PC-3 (cell line): ENCODE results near the gene FGB. TPM values are rescaled to one million over a fixed set of nuclear protein-coding genes. Genes with fewer than 3 reads are reported as not detected.
A peak's percentile ranks its signal among the peaks of the same experiment; 100 is the strongest.

ENCODE experiments used
- ATAC-seq: fragments of 200-7000 bp; cut with Tn5 transposase; 2 replicates; pipeline ENCODE4 v1.9.1; 2020; ENCODE audit warnings: mild to moderate bottlenecking, moderate library complexity
- BruUV-seq: library from RNA; stranded (reverse); fragments of 400-500 nt; replicated peaks from 2 replicates; lab custom pipeline; 2021; lab: Mats Ljungman, UMichigan
- CTCF ChIA-PET: fragments of 300-600 bp; sonication (Branson Sonifier 250); formaldehyde crosslinking; loops from one replicate; lab custom pipeline; 2022; ENCODE audit warnings: antibody characterized with exemption; lab: Charles Lee
- POLR2A ChIA-PET: fragments of 300-600 bp; sonication (Branson Sonifier 250); formaldehyde crosslinking; loops from one replicate; lab custom pipeline; 2022; ENCODE audit warnings: antibody characterized with exemption; ENCODE audit not compliant: unreplicated experiment; lab: Charles Lee
- DNase-seq: peaks from one replicate; pipeline ENCODE4 v3.0.0-alpha.2; 2015
- H2AFZ ChIP-seq: fragments of 300-600 bp; sonication (generic); 2 replicates; pipeline ENCODE4 v1.6.0; 2016; ENCODE audit warnings: antibody characterized with exemption, low read length
- H3F3A ChIP-seq: fragments of 300-600 bp; sonication (generic); one replicate; pipeline ENCODE4 v1.6.0; 2017; ENCODE audit warnings: antibody characterized with exemption, low read length, control low read depth, mild to moderate bottlenecking; ENCODE audit not compliant: unreplicated experiment
- H3K27ac ChIP-seq: fragments of 300-600 bp; sonication (generic); 2 replicates; pipeline ENCODE4 v1.5.1; 2016; ENCODE audit warnings: mild to moderate bottlenecking, low read length
- H3K27me3 ChIP-seq: fragments of 300-600 bp; sonication (generic); 2 replicates; pipeline ENCODE4 v1.6.1; 2016; ENCODE audit warnings: low read length, mixed read lengths
- H3K36me3 ChIP-seq: fragments of 300-600 bp; sonication (generic); 2 replicates; pipeline ENCODE4 v1.6.1; 2016; ENCODE audit warnings: low read depth, mixed run types, low read length, mixed read lengths
- H3K4me1 ChIP-seq: fragments of 300-600 bp; sonication (generic); 2 replicates; pipeline ENCODE4 v1.5.1; 2016; ENCODE audit warnings: low read length; ENCODE audit not compliant: insufficient read depth
- H3K4me2 ChIP-seq: fragments of 300-600 bp; sonication (generic); 2 replicates; pipeline ENCODE4 v1.6.0; 2016; ENCODE audit warnings: low read length
- H3K4me3 ChIP-seq: fragments of 300-600 bp; sonication (generic); 2 replicates; pipeline ENCODE4 v1.5.1; 2016; ENCODE audit warnings: mild to moderate bottlenecking, low read length, mixed read lengths
- H3K79me2 ChIP-seq: fragments of 300-600 bp; sonication (generic); 2 replicates; pipeline ENCODE4 v1.6.1; 2017; ENCODE audit warnings: low read length, mixed read lengths
- H3K9ac ChIP-seq: fragments of 300-600 bp; sonication (generic); 2 replicates; pipeline ENCODE4 v1.6.0; 2016; ENCODE audit warnings: mild to moderate bottlenecking, low read length
- H3K9me2 ChIP-seq: fragments of 300-600 bp; sonication (generic); replicated peaks from 2 replicates; pipeline ENCODE4 v1.6.1; 2016; ENCODE audit warnings: mixed run types, low read length, mixed read lengths
- H3K9me3 ChIP-seq: fragments of 300-600 bp; sonication (generic); 2 replicates; pipeline ENCODE4 v1.6.1; 2016; ENCODE audit warnings: low read length, mixed read lengths
- H4K20me1 ChIP-seq: fragments of 300-600 bp; sonication (generic); 2 replicates; pipeline ENCODE4 v1.6.1; 2016; ENCODE audit warnings: low read length, mixed read lengths
- EZH2 ChIP-seq: fragments of 300-600 bp; sonication (generic); IDR thresholded peaks from one replicate; pipeline ENCODE4 v1.6.1; 2017; ENCODE audit warnings: antibody characterized with exemption, mild to moderate bottlenecking, low read length; ENCODE audit not compliant: unreplicated experiment
- EZH2phosphoT487 ChIP-seq: fragments of 300-600 bp; sonication (generic); IDR thresholded peaks from 2 replicates; pipeline ENCODE4 v1.6.1; 2018; ENCODE audit warnings: mild to moderate bottlenecking, antibody characterized with exemption, low read length, borderline replicate concordance
- intact Hi-C: fragments of 100-400 bp; cut with micrococcal nuclease; formaldehyde crosslinking; loops from 2 replicates; pipeline ENCODE4 v1.9.0; 2023
- total RNA-seq: library from RNA; depleted of rRNA; stranded (reverse); fragments of >200 nt; gene quantifications from 2 replicates; pipeline ENCODE4 v1.2.3, GENCODE V29; 2014
- TF ChIP-seq, protein P1 (sequence below): fragments of 300-600 bp; sonication (generic); conservative IDR thresholded peaks from 2 replicates; pipeline ENCODE4 v1.5.1; 2017; ENCODE audit warnings: antibody characterized with exemption, low read depth, mild to moderate bottlenecking, low read length

Gene FGB
- total RNA-seq, 1 experiment from 2014 or later = 0.36 TPM

GRCh38 chr4:154597798-154598774 lies 35.3 kb downstream of the FGB start:
- no peak overlapping the region for H3K4me3 ChIP-seq
- no peak overlapping the region for H3K9ac ChIP-seq
- intact Hi-C loops = no loop called here
- H3K27ac ChIP-seq = no peak overlapping the region
- H3K79me2 ChIP-seq = no peaks in the 10 kb centered on the region
- DNase-seq = no peak
- ATAC-seq = no peak
- H3F3A ChIP-seq = no peaks in the 10 kb centered on the region
- ChIA-PET CTCF (no interaction called here), POLR2A (no interaction called here)
- H2AFZ ChIP-seq = no peak overlapping the region
- H4K20me1 ChIP-seq = no peaks in the 10 kb centered on the region
- no peaks in the 10 kb centered on the region for H3K36me3 ChIP-seq
- no TSS peak for BruUV-seq
- no peaks in the 10 kb centered on the region for H3K27me3 ChIP-seq
- H3K9me3 ChIP-seq = no peaks in the 10 kb centered on the region
- no peaks in the 10 kb centered on the region for H3K9me2 ChIP-seq
- no peak overlapping the region for H3K4me2 ChIP-seq
- peaks cover 24% of the 10 kb centered on the region for H3K4me1 ChIP-seq
- TF ChIP-seq EZH2phosphoT487 = no peak
- TF ChIP-seq EZH2 = no peak
- TF ChIP-seq, protein P1, sequence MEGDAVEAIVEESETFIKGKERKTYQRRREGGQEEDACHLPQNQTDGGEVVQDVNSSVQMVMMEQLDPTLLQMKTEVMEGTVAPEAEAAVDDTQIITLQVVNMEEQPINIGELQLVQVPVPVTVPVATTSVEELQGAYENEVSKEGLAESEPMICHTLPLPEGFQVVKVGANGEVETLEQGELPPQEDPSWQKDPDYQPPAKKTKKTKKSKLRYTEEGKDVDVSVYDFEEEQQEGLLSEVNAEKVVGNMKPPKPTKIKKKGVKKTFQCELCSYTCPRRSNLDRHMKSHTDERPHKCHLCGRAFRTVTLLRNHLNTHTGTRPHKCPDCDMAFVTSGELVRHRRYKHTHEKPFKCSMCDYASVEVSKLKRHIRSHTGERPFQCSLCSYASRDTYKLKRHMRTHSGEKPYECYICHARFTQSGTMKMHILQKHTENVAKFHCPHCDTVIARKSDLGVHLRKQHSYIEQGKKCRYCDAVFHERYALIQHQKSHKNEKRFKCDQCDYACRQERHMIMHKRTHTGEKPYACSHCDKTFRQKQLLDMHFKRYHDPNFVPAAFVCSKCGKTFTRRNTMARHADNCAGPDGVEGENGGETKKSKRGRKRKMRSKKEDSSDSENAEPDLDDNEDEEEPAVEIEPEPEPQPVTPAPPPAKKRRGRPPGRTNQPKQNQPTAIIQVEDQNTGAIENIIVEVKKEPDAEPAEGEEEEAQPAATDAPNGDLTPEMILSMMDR = no peak

- Histone ChIP-seq H3K9me2 (no peaks in the 10 kb centered on the region), H3K27me3 (no peaks in the 10 kb centered on the region), H3K4me2 (0 out of 2 replicates have a peak overlapping the region, but pooled peaks have one; percentile 25), H3K9ac (no peak overlapping the region), H3K27ac (peak overlapping the region; percentile 44; the same call in 1 of the 2 replicates), H4K20me1 (no peaks in the 10 kb centered on the region), H3F3A (no peaks in the 10 kb centered on the region), H3K9me3 (no peaks in the 10 kb centered on the region), H2AFZ (no peak overlapping the region), H3K4me3 (no peak overlapping the region), H3K4me1 (peaks cover 30% of the 10 kb centered on the region), H3K36me3 (no peaks in the 10 kb centered on the region), H3K79me2 (no peaks in the 10 kb centered on the region)
- ATAC-seq (peak; percentile 92), DNase-seq (peak; percentile 81)
- ChIA-PET CTCF (no interaction called here), POLR2A (no interaction called here)
- TF ChIP-seq, protein P1 = no peak
- TF ChIP-seq EZH2 (no peak), EZH2phosphoT487 (no peak)
- no TSS peak for BruUV-seq
- intact Hi-C loops = no loop called here
Measured at GRCh38 chr4:154602404-154603020, 39.7 kb downstream of the FGB start.
